ENCODE results near the gene PLEKHB2.

GRCh38 chr2:131126436-131126835, 21.3 kb downstream of the PLEKHB2 start:
- TF ChIP-seq EP300 (IDR thresholded peaks at IDR 0.05), result no peak
- TF ChIP-seq POLR2AphosphoS5 (IDR thresholded peaks at IDR 0.05), result no peak
- TF ChIP-seq POLR2A (IDR thresholded peaks at IDR 0.05), result no peak
- TF ChIP-seq CTCF (IDR thresholded peaks at IDR 0.05), result no peak
